Gastroesophageal sphincter (tissue), 4 donors: ENCODE results near the gene TCHHL1. TPM values are rescaled to one million over a fixed set of nuclear protein-coding genes. Genes with fewer than 3 reads are reported as not detected.

Source experiments
- ATAC-seq: fragments of 150-250 bp; one replicate; pipeline ENCODE4 v1.9.1; 2016; ENCODE audit warnings: mild to moderate bottlenecking, moderate library complexity
- H3K27ac ChIP-seq, 4 donors: fragments of 200-600 bp; sonication (generic) in 3 of 4; 1 replicate in 3 of 4; 2 replicates in 1 of 4; pipeline ENCODE4 v1.5.1; 2016 to 2019
- H3K27me3 ChIP-seq: fragments of 200-600 bp; sonication (generic); one replicate; pipeline ENCODE4 v1.5.1; 2019
- H3K36me3 ChIP-seq, 2 donors: fragments of 200-600 bp; sonication (generic); one replicate each; pipeline ENCODE4 v1.5.1; 2019; ENCODE audit warnings: control low read depth in 1 of 2
- H3K4me1 ChIP-seq, 3 donors: fragments of 200-600 bp; sonication (generic); 1 replicate in 2 of 3; 2 replicates in 1 of 3; pipeline ENCODE4 v1.5.1; 2016 to 2019; ENCODE audit warnings: control low read depth in 2 of 3
- H3K4me3 ChIP-seq, 2 donors: fragments of 200-600 bp; sonication (generic); one replicate each; pipeline ENCODE4 v1.5.1; 2019; ENCODE audit warnings: mild to moderate bottlenecking in 1 of 2, moderate library complexity in 1 of 2
- H3K9me3 ChIP-seq, 3 donors: fragments of 200-600 bp; sonication (generic); one replicate each; pipeline ENCODE4 v1.5.1; 2017 to 2019; ENCODE audit warnings: control low read depth in 2 of 3
- CTCF ChIP-seq, 4 experiments: fragments of 200-600 bp in 2 of 4; fragments of 450-650 bp in 2 of 4; sonication (generic) in 1 of 4; IDR thresholded peaks; one replicate each; pipeline ENCODE4 v1.5.1; 2017 to 2019; ENCODE audit warnings: antibody characterized with exemption in 4 of 4, mild to moderate bottlenecking in 2 of 4, moderate library complexity in 2 of 4
- EP300 ChIP-seq: sonication (generic); formaldehyde crosslinking; IDR thresholded peaks from one replicate; pipeline ENCODE4 v1.6.1; 2017; ENCODE audit warnings: antibody characterized with exemption, mild to moderate bottlenecking
- POLR2A ChIP-seq, 2 donors: fragments of 450-650 bp; IDR thresholded peaks; one replicate each; pipeline ENCODE4 v1.6.1; 2017; ENCODE audit warnings: antibody characterized with exemption in 2 of 2, mild to moderate bottlenecking in 2 of 2, moderate library complexity in 1 of 2
- POLR2AphosphoS5 ChIP-seq: sonication (generic); formaldehyde crosslinking; IDR thresholded peaks from one replicate; pipeline ENCODE4 v1.6.1; 2017; ENCODE audit warnings: antibody characterized with exemption
- WGBS, 2 donors: methylation state at CpG; one replicate each; pipeline ENCODE4 v1.1.5; 2018; ENCODE audit warnings: low coverage in 1 of 2; 5-methylcytosine and 5-hydroxymethylcytosine counted together
- total RNA-seq, 4 donors: library from RNA; depleted of rRNA; stranded (reverse); fragments of >200 nt; gene quantifications; one replicate each; pipeline ENCODE4 v1.1.0, GENCODE V29; 2016

Gene TCHHL1
- total RNA-seq, result not detected

GRCh38 chr1:152089014-152089674 is at the start of gene TCHHL1:
TSS of gene TCHHL1 (minus strand) at chr1:152089064. CDS start at chr1:152088143, 921 bp downstream.
- Histone ChIP-seq H3K9me3 (peaks cover 0 to 19% (median 0%) of the 10 kb centered on the region in 3 donors), H3K27ac (no peak within 1 kb of the TSS), H3K4me3 (no peak within 1 kb of the TSS), H3K4me1 (no peaks in the 10 kb centered on the region), H3K36me3 (no peaks in the 10 kb centered on the region), H3K27me3 (peaks cover 41% of the 10 kb centered on the region)
- no peak for TF ChIP-seq POLR2A (IDR thresholded peaks at IDR 0.05)
- 73 to 77% methylated on average over 4 to 5 of the region's 5 CpGs for WGBS, 2 donors
- no peak for ATAC-seq

DNA sequence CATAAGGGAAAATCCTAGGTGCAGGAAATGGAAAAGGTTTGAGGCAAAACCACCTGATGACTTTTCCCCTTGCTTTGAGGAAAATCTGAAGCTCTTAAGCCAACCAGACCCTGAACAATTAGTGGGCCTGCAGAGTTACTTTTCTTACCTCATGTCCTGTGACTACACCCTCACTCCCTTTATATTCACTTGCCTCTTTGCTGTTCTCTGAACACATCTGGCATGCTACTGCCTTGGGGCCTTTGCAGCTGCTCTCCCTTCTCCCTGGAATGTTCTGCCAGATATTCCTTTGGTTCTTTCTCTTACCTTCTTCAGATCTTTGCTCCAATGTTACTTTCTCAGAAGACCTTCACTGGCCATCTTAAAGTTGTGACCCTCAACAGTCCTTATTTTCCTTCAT is 48.4 kb upstream of the TCHHL1 start:
- no peak overlapping the region for H3K27ac ChIP-seq
- peaks cover 0 to 17% (median 0%) of the 10 kb centered on the region in 3 donors for H3K9me3 ChIP-seq
- ATAC-seq, result no peak
- TF ChIP-seq POLR2AphosphoS5 (no peak), CTCF (IDR thresholded peaks at IDR 0.05) (no peak), EP300 (no peak), POLR2A (IDR thresholded peaks at IDR 0.05) (no peak)
- no peaks in the 10 kb centered on the region for H3K4me1 ChIP-seq
- H3K27me3 ChIP-seq, result peaks cover 9% of the 10 kb centered on the region
- no peak overlapping the region for H3K4me3 ChIP-seq
- H3K36me3 ChIP-seq, result no peaks in the 10 kb centered on the region

DNA sequence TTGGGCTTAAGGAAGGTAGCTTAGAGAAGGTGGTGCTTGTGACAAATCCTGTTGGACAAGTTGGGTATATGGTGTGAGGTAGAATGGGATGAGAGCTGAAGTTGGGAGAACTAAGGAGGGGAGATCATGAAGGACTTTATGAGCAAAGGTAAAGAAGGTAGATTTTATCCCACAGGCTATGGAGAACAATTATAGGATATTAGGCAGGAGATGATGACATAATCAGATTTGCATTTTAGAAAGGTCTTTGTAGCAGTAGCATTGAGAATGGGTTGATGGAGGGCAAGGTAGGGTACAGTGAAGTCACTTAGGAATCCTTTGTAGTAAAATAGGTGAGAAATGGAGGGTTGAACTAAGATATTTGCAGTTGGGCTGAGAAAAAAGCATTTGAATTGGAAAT is 41.3 kb upstream of the TCHHL1 start:
- Histone ChIP-seq H3K27ac (no peak overlapping the region), H3K4me1 (no peaks in the 10 kb centered on the region), H3K9me3 (peaks cover 0 to 21% (median 0%) of the 10 kb centered on the region in 3 donors), H3K27me3 (peaks cover 61% of the 10 kb centered on the region), H3K36me3 (no peaks in the 10 kb centered on the region), H3K4me3 (no peak overlapping the region)
- ATAC-seq, result no peak
- TF ChIP-seq POLR2A (IDR thresholded peaks at IDR 0.05) (no peak), CTCF (IDR thresholded peaks at IDR 0.05) (no peak), POLR2AphosphoS5 (no peak), EP300 (no peak)

DNA sequence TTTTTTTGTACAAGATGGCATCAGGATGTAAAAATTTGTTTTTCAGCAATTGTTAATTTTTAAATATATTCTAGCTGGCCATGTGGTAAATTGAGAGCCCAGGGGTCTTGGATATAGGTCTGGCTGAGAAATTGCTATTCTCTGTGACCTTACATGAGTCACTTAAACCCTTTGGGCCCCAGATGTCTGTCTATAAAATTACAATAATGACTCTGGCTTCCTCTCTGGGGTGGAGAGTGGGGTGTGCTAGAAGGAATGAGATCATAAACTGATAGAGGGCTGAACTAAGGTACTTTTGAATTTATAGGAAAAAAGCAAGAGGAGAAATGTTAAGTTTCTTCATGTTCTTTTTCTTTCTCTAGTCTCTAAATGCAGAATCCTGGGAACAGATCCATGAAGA is 38.8 kb upstream of the TCHHL1 start:
- no peak for ATAC-seq
- Histone ChIP-seq H3K27me3 (peaks cover 70% of the 10 kb centered on the region), H3K4me1 (no peaks in the 10 kb centered on the region), H3K27ac (no peak overlapping the region), H3K4me3 (no peak overlapping the region), H3K9me3 (peaks cover 0 to 9% (median 0%) of the 10 kb centered on the region in 3 donors), H3K36me3 (no peaks in the 10 kb centered on the region)
- TF ChIP-seq CTCF (IDR thresholded peaks at IDR 0.05) (no peak), POLR2A (IDR thresholded peaks at IDR 0.05) (no peak), POLR2AphosphoS5 (no peak), EP300 (no peak)

DNA sequence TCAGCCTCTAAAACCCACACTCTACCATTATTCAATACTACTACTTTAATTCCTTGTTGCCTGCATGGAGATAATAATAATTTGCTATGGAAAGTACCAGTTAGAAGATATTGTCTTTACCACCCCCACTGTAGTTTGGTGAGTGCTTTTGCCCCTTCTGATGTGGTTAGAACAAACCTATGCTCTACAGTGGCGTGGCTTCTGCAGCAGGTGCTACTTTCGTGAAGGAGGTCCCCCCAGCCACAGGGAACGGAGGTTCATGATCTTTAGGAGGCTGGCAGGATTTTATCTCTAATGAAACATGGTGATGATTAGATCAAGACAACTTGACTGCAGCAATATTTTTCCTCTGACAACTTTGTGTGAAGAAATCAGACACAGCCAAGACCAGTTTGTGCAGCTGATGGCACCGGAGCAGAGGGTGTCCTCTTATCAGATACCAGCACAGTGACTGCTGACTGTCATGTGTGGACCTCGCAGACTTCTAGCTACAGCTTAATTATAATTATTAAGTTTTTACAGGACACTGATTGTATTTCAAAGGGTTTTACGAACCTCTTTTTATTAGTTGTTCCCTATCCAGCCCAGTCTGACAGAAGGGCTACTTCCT is 37.1 kb upstream of the TCHHL1 start:
- Histone ChIP-seq H3K4me3 (no peak overlapping the region), H3K9me3 (no peaks in the 10 kb centered on the region), H3K27me3 (peaks cover 55% of the 10 kb centered on the region), H3K36me3 (no peaks in the 10 kb centered on the region), H3K27ac (no peak overlapping the region), H3K4me1 (no peaks in the 10 kb centered on the region)
- WGBS, 2 donors, result 65 to 80% methylated on average over 3 to 5 of the region's 6 CpGs
- ATAC-seq, result no peak
- TF ChIP-seq POLR2AphosphoS5, result no peak

- TF ChIP-seq CTCF (IDR thresholded peaks at IDR 0.05), result no peak
- no peak for TF ChIP-seq POLR2A (IDR thresholded peaks at IDR 0.05)
- TF ChIP-seq EP300, result no peak
- no peak for TF ChIP-seq POLR2AphosphoS5
- Histone ChIP-seq H3K4me1 (no peaks in the 10 kb centered on the region), H3K36me3 (no peaks in the 10 kb centered on the region), H3K27me3 (peaks cover 57% of the 10 kb centered on the region), H3K9me3 (no peaks in the 10 kb centered on the region), H3K4me3 (no peak overlapping the region), H3K27ac (no peak overlapping the region)
- no peak for ATAC-seq
- whole genome bisulfite sequencing, 2 donors, result 79 to 100% methylated on average over 1 of the region's 1 CpG
Measured at GRCh38 chr1:152118915-152119314, 30.1 kb upstream of the TCHHL1 start.
